COLO829 (cell line): ENCODE measurements around the gene C6orf62.
A peak's percentile ranks its signal among the peaks of the same experiment; 100 is the strongest.
"Not testable (repeated sequence)": the region's sequence is repeated elsewhere in the genome, so short reads cannot be mapped to it uniquely, and the experiment has no call there.

ENCODE experiments used
- DNase-seq: peaks from one replicate; pipeline ENCODE4 v3.0.0; 2012; ENCODE audit warnings: low spot score

The C6orf62 gene

GRCh38 chr6:24743265-24743943 lies 24.4 kb upstream of the C6orf62 start:
- peak; percentile 97 for DNase-seq

- no peak for DNase-seq
Observed at GRCh38 chr6:24742216-24742738, 23.3 kb upstream of the C6orf62 start.

GRCh38 chr6:24740861-24741260 lies 21.9 kb upstream of the C6orf62 start:
- no peak for DNase-seq

GRCh38 chr6:24738741-24739140 lies 19.8 kb upstream of the C6orf62 start:
- no peak for DNase-seq

DNA sequence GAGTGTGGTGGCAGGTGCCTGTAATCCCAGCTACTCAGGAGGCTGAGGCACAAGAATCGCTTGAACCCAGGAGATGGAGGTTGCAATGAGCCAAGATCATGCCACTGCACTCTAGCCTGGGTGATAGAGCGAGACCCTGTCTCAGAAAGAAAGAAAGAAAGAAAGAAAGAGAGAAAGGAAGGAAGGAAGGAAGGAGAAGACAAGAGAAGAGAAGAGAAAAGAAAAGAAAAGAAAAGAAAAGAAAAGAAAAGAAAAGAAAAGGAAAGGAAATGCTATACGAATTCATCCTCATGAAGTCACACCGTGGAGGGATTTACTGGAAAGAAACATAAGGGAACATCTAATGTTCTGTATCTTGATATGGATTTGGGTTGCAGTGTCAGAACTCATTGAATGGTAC lies 15.8 kb upstream of the C6orf62 start:
- not testable (repeated sequence) for DNase-seq

- DNase-seq, result no peak
Observed at GRCh38 chr6:24734166-24734565, 15.2 kb upstream of the C6orf62 start.

- DNase-seq, result not testable (repeated sequence)
Observed at GRCh38 chr6:24731456-24732134, 12.6 kb upstream of the C6orf62 start.

- DNase-seq, result not testable (repeated sequence)
Observed at GRCh38 chr6:24730653-24731052, 11.7 kb upstream of the C6orf62 start.

DNA sequence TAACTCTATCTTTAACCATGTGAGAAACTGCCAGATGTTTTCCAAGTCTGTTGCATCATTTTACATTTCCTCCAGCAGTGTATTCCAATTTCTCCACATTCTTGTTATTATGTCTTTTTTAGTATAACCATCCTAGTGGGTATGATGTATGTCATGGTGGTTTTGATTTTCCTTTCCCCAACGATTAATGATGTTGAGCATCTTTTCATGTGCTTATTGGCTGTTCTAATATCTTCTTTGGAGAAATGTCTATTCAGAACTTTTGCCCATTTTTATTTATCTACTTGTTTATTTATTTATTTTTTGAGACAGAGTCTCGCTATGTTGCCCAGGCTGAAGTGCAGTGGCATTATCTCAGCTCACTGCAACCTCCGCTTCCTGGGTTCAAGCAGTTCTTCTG lies 4.3 kb upstream of the C6orf62 start:
- DNase-seq, result no peak

DNA sequence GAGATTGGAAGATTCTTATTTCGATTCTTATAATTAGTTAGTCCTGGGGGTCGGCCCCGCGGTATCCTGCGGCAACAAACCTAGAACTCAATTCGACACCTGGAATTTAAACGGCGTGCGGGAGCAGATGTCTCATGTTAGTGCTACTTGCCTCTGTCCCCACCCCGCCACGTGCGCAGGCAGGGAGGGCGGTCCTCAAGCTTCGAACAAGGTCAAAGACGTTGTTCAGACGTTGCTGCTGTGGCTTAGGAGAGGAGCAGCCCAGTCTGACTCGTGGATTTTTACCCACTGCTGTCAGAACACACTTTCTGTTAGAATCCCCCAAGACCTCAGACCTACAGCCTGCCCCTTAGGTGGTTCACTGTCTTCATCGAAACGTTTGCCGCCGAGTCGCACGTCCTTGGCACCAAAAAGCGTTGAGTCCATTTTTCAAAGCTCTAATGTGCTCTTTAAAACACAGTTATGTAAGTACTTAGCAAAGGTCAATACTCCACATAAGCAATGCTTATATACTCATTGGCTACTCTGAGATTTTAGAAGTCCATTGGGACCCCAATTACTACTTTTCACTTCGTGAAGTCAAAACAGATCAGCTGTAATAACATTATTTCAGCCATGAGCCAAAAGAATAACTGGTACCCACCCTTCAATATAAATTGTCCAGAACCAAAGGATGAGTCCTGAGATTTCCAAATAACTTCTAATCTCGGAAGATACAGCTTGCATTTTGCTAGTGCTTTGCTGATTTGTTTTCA lies 2.7 kb upstream of the C6orf62 start:
- peak; percentile 76 for DNase-seq

GRCh38 chr6:24720604-24721460 lies 1.9 kb upstream of the C6orf62 start:
- DNase-seq, result peak; percentile 100

GRCh38 chr6:24720131-24720603 lies 1.2 kb upstream of the C6orf62 start:
- DNase-seq, result no peak

GRCh38 chr6:24718449-24719124 lies 367 bp downstream of the C6orf62 start:
- DNase-seq, result no peak

DNA sequence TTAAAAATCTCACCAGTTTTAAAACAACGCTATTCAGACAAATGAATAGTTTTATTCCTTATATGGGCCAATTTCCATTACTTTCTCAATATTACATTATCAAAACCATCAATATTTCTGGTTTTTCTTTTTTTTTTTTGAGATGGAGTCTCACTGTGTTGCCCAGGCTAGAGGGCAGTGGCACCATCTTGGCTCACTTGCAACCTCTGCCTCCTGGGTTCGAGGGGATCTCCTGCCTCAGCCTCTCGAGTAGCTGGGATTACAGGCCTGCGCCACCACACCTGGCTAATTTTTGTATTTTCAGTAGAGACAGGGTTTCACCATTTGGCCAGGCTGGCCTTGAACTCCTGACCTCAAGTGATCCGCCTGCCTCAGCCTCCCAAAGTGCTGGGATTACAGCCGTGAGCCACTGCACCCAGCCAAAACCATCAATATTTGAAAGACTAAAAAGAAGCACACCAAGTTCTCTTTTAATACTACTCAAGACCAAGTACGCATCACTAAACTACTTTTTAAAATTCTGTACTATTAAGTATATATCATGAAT lies 2.3 kb downstream of the C6orf62 start:
- not testable (repeated sequence) for DNase-seq

DNA sequence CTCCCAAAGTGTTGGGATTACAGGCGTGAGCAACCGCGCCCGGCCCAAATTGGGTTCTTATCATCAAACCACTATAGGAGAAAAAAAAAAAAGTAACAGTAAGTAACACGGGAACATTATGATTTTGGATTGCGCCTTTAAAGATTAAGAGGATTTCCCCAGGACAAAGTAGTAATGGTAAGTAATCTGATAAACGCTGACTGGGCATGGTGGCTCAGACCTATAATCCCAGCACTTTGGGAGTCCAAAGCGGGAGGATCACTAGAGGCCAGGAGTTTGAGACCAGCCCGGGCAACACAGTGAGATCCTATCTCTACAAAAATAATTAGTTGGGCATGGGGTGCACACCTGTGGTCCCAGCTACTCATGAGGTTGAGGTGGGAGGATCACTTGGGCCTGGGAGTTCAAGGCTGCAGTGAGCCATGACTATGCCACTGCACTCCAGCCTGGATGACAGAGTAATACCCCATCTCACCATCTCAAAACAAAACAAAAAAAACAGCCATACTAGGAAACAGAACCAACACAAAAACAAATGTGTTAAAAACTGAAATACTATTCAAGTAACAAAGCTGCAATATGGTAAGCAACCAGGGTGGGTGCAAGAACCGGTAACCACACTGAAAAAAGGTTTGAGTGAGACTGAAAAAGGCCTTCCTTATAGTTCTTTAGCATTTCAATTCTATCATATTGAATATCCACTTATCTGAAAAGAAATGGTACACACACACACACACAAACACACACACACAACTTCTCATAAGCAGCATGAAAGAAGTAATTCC lies 8.2 kb downstream of the C6orf62 start:
- DNase-seq, result no peak

GRCh38 chr6:24709014-24709711 lies 9.8 kb downstream of the C6orf62 start:
- no peak for DNase-seq

GRCh38 chr6:24708612-24709011 lies 10.3 kb downstream of the C6orf62 start:
- no peak for DNase-seq

- no peak for DNase-seq
Observed at GRCh38 chr6:24704468-24704867, 14.5 kb downstream of the C6orf62 start.

DNA sequence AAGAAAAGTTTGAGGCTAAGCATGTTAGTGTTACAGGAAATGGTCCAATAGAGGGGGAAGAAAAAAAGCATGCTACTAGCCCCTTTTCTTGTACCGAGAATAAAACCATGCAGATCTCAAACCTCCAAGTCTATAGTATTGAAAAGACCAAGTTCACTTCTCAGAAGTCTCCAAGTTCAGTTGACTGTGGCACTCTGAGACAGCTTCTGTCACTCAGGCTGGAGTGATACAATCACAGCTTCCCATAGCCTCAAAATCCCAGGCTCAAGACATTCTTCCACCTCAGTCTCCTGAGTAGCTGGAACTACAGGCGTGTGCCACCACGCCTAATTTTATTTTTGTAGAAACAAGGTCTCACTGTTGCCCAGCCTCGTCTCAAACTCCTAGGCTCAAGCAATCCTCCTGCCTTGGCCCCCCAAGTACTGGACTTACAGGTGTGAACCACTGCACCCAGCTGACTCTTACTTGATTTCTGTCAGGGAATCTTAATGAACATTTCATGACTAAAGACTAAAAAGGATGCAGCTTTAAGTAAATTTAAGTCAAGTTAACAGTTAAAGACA lies 16.2 kb downstream of the C6orf62 start:
- no peak for DNase-seq
